WI38 (cell line): ENCODE data around the gene TARS2.

ENCODE experiments used
- H3K4me3 ChIP-seq: 2 replicates; pipeline ENCODE4 v1.5.1; 2011; ENCODE audit warnings: low read depth, mild to moderate bottlenecking, control low read depth, low read length
- CTCF ChIP-seq: IDR thresholded peaks from 2 replicates; pipeline ENCODE4 v1.5.1; 2012; ENCODE audit warnings: low read depth, mild to moderate bottlenecking, control low read depth, low read length

The TARS2 gene

GRCh38 chr1:150507912-150508864 is 21.0 kb downstream of the TARS2 start, which contains the start of gene ECM1:
ECM1 (plus strand) TSS chr1:150508109; CDS start chr1:150508210, 101 bp downstream.
- TF ChIP-seq CTCF, result no peak
- H3K4me3 ChIP-seq, result peak within 1 kb of the TSS; percentile 65

DNA sequence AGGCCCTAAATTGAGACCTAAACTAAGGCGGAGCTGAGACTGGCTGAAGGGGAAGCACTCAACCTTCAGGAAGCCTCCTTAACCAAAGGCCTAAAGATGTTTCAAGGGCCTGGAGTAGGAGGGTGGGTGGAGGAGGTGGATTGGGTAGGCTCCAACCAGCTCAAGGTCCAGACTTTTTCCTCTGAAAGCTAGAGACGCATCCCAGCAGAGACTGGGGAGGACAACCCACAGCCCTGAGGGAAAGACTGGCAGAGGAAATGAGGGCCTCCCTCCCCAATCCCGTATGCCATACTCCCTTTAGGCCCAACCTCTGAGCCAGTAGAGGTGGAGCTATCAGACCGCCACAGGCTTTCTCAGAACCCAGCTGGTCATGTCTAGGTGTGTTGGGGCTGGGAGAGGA is 21.8 kb downstream of the TARS2 start:
- peak overlapping the region; percentile 65 for H3K4me3 ChIP-seq
- TF ChIP-seq CTCF, result no peak

- TF ChIP-seq CTCF, result no peak
- no peak overlapping the region for H3K4me3 ChIP-seq
These were observed 24.3 kb downstream of the TARS2 start for GRCh38 chr1:150511551-150511950.

- TF ChIP-seq CTCF, result no peak
- H3K4me3 ChIP-seq, result no peak overlapping the region
These were observed 24.9 kb downstream of the TARS2 start for GRCh38 chr1:150511985-150512660.

GRCh38 chr1:150512846-150513245 is 25.6 kb downstream of the TARS2 start:
- TF ChIP-seq CTCF, result no peak
- H3K4me3 ChIP-seq, result no peak overlapping the region

DNA sequence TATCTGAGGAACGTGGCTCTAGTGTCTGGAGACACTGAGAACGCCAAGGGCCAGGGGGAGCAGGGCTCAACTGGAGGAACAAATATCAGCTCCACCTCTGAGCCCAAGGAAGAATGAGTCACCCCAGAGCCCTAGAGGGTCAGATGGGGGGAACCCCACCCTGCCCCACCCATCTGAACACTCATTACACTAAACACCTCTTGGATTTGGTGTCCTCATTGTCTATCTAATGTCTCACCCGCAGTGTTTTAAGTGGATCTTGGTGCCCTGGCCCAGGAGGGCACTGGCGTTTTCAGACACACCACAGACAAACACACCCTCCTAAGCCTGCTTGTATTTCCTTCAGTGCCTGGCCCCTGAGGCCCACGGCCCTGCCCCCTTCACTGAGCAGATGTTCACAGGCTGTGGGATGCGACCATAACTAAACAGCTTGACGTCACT is 26.2 kb downstream of the TARS2 start:
- TF ChIP-seq CTCF, result no peak
- H3K4me3 ChIP-seq, result no peak overlapping the region

GRCh38 chr1:150514260-150514659 is 27.0 kb downstream of the TARS2 start:
- no peak for TF ChIP-seq CTCF
- no peak overlapping the region for H3K4me3 ChIP-seq
